ENCODE data around the gene ACSL3.

The ACSL3 gene

DNA sequence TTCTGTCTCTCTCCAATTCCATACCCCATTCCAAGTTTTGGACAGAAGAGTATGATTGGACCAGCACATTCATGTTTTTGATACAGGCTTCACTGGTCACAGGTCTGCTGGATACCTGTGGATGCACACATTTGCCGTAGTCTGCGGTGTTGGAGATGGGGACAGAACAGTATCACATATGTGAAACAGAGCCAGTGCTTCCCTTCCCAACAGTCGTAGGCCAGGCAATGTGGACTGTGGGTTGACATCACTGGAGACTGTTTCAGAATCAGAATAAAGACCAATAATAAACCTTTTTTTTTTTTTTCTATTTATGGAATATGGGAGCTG is 18.7 kb downstream of the ACSL3 start:
- DNase-seq (ENCODE audit: low read depth in 2 of 2) = no peak

- DNase-seq (ENCODE audit: low read depth in 2 of 2) = no peak
These were observed 21.7 kb downstream of the ACSL3 start for GRCh38 chr2:222882484-222882928.

DNA sequence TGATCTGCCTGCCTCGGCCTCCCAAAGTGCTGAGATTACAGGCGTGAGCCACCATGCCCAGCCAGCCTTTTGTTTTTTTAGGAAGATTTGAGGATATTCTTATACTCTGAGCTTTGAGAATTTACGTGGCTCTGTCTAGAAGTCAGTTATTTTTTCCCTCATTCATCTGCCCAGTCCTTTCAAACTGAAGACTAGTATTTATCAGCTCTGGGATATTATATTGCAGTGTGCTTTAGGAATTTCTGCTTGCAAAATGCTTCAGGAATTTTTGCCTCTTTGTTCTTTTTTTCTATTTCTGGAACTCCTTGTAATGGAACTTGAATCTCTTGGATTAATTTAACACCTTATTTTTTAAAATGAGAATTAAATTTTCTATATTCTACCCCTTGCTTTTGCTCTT is 22.6 kb downstream of the ACSL3 start:
- no peak for DNase-seq (ENCODE audit: low read depth in 2 of 2)

GRCh38 chr2:222884114-222884771 is 23.4 kb downstream of the ACSL3 start:
- no peak for DNase-seq (ENCODE audit: low read depth in 2 of 2)

- DNase-seq (ENCODE audit: low read depth in 2 of 2) = no peak
These were observed 24.1 kb downstream of the ACSL3 start for GRCh38 chr2:222884805-222885424.

- no peak for DNase-seq (ENCODE audit: low read depth in 2 of 2)
These were observed 26.3 kb downstream of the ACSL3 start for GRCh38 chr2:222887124-222887523.

DNA sequence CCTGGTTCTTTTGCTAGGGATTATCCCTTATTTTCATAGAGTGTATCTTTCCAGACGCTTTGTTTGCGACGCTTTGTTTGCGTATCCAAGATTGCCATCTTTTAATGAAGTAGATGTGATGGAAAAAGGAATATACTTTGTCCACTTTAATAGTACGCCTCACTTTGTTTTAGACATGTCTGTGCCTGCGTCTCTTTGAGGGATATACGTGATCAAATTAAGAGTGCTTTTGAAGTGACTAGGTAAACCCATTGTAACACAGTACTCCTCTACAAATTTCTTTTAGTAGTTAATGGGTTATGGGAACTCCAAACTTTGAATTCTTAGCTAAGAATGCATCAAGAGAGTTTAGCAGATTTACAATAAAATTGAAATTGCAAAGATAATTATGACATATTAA is 27.9 kb downstream of the ACSL3 start:
- no peak for DNase-seq (ENCODE audit: low read depth in 2 of 2)

DNA sequence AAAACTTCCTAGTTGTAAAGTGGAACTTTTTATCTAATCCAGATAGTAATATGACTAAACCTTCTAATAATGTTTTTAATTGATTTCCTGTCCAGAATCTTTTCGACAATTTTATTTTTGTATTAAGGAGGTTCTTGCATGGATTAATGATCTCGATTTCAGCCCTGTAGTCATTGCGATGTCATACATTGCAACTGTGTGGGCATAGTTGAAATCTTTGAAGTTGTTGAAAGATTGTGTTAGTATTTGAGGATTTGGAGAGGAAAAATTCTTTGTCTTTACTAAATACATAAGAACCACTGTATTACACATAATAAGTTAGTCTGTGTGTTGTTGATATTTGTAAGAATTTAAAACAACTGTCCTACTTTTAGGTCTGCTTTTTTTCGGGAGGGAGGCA is 31.1 kb downstream of the ACSL3 start:
- no peak for DNase-seq (ENCODE audit: low read depth in 2 of 2)

DNA sequence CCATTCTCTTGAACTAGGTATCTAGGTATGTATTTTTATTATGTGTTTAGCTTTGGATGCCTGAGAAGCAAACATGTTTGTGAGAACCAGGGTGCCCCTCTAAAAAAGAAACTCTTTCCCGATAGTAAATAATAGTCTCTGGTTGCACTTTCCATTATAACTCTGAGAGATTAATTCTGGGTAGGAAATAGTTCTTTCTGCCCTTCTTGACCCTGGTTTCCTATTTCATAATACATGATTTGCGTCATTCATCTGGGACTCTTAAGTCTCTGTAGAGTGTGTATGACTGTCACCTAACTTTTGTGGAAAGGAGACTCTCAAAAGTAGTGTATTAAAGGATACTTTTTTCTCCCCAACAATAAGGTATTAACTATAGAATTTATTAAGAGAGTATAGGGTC is 31.5 kb downstream of the ACSL3 start:
- DNase-seq (ENCODE audit: low read depth in 2 of 2) = no peak

DNA sequence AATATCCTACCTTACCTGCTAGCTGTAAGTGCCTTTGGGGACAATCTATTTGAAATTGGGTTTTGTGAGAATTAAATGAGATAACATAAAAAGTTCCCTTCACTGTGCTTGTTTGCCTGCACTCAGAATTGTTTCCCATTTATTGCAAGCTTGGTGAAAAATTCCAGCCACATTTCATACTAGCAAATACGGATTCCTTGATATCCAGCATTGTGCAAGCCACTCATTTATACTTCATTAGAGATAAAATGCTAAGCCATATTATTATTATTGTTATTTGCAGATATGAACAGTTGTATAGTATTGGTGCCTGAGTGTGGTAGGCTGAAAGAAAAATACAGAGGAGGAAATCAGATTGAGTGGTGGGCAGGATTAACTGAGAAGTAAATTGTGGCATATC is 31.9 kb downstream of the ACSL3 start:
- no peak for DNase-seq (ENCODE audit: low read depth in 2 of 2)

GRCh38 chr2:222893716-222894115 is 32.9 kb downstream of the ACSL3 start:
- no peak for DNase-seq (ENCODE audit: low read depth in 2 of 2)

GRCh38 chr2:222895144-222895543 is 34.3 kb downstream of the ACSL3 start:
- DNase-seq (ENCODE audit: low read depth in 2 of 2) = no peak

DNA sequence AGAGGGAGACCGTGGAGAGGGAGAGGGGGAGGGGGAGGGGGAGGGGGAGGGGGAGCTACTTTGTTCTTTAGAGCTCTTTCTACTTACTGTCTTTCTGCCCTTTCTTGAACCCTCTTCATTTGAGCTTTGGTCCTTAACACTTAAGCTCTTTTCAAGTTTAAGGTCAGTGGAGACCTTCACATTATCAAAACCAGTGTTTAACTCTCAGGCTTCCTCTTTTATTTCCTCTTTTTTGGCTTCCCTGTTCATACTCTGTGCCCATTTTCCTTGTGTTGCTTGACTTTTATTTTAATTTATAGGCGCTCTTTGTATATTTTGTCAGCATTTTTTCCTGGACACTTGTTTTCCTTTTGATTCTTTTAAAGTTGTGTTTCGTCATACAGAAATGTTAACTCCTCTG is 37.1 kb downstream of the ACSL3 start:
- no peak for DNase-seq (ENCODE audit: low read depth in 2 of 2)

- DNase-seq (ENCODE audit: low read depth in 2 of 2) = no peak
These were observed 38.8 kb downstream of the ACSL3 start for GRCh38 chr2:222899413-222900181.

DNA sequence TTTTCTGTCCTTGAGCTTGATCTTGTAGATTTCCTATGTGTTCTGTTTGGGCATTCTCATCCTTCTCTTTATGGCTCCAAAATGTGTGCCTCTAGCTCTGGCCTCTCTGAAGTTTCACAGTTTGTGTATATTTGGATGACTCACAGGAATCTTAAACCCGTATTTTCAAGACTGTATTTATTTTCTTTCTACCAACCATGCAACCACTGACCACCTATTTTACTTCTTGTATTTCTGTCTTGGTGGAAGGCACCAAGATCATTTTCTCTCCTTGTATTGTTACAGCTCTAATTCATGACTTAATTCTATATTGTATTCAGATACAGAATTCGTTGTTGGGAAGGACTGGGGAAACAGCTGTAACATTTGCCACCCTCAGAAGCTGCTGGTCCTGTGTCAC is 39.5 kb downstream of the ACSL3 start:
- DNase-seq (ENCODE audit: low read depth in 2 of 2) = no peak

- DNase-seq (ENCODE audit: low read depth in 2 of 2) = no peak
These were observed 41.8 kb downstream of the ACSL3 start for GRCh38 chr2:222902660-222903059.

DNA sequence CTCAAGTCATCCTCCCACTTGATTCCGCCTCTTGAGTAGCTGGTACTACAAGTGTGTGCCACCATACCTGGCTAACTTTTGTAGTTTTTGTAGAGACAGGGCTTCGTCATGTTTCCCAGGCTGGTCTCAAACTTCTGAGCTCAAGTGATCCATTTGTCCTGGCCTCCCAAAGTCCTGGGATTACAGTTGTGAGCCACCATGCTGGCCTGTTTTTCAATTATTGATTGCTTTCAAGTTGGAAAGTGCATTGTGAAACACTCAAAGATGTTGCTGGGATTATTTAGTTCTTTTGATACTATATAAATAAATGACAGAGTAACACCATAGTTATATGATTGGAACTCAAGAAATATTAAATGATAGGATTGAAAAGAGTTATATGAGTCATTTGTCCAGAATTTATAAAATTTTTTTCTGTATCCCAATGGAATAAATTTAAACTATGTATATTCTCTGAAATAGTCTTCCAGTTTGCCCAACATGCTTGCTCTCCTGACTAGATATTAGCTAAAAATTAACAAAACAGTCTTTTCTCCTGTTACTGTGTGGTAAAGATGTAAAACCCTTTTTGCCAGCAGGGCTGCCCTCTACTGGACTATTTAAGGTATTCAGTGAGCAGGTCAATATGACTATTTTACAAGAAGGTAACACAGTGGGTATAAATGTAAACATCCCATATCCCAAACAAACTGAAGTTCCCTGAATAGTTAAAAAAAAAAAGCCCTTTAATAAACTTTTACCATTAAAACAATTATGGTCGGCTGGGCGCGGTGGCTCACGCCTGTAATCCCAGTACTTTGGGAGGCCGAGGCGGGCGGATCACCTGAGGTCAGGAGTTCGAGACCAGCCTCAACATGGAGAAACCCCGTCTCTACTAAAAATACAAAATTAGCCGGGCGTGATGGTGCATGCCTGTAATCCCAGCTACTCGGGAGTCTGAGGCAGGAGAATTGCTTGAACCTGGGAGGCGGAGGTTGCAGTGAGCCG is 42.7 kb downstream of the ACSL3 start:
- DNase-seq (ENCODE audit: low read depth in 2 of 2) = peak in 1 of 2 donors; percentile 4

DNA sequence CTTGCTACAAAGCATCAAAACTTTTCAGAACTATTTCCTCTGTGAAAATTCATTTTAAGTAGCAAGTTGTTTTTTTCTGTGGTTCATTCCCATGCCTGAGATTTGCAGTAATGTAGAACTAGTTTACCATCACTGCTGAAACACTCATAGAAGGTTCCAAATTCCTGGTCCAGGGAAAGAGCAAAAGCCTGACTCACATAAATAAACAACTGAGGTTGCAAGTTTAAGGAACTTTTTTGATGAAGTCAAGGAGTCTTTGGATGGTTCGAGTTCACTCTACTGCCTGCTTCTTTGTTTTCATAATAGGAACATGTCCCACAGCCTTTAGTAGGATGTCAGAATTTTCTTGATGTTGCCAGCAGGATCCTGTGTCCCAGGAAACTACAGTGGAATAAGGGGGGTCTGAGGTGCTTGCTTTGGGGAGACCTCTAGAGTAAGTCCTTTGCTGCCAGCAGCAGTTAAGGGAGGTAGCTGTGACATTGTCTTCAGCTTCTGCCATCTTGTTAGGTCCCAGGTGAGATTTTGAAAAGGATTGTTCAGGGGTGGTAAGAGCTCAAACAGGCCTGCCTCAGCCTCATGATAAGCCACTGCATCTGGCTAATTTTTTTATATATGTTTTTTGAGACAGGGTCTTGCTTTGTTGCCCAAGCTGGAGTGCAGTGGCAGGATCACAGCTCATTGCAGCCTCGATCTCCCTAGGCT is 43.9 kb downstream of the ACSL3 start:
- DNase-seq (ENCODE audit: low read depth in 2 of 2) = no peak

DNA sequence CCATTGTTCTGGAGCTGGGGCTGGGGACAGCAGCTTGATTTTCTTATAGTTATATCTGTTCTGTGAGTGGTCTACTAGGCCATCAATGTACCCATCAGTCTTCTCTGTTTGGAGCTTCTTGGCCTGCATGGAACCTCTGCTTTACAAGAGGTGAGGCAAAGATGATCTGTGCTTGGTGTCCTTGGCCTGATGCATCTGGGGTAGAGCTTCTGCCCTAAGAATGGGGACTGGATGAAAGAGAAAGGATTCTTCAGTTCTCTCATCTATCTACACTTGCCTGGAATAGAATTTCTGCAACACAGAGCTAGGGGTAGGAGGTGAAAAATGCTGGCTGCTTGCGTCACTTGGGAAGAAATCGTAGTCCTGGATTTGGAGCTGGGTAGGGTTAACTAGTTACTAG is 46.2 kb downstream of the ACSL3 start:
- DNase-seq (ENCODE audit: low read depth in 2 of 2) = no peak

- DNase-seq (ENCODE audit: low read depth in 2 of 2) = no peak
These were observed 47.1 kb downstream of the ACSL3 start for GRCh38 chr2:222907790-222908441.

GRCh38 chr2:222909286-222909685 is 48.5 kb downstream of the ACSL3 start:
- no peak for DNase-seq (ENCODE audit: low read depth in 2 of 2)

All from stimulated activated CD4-positive, alpha-beta T cell treated with anti-CD3 and anti-CD28 coated beads, Interleukin-15, amount 100 ng/mL, for 48 hours (primary cell).